ENCODE results near the gene LRRC17. TPM values are rescaled to one million over a fixed set of nuclear protein-coding genes. Genes with fewer than 3 reads are reported as not detected.

LRRC17 gene
- polyA plus RNA-seq, 1 experiment, result 964 TPM

GRCh38 chr7:102993718-102994029 lies 80.9 kb downstream of the LRRC17 start:
- no peak overlapping the region for H3K4me3 ChIP-seq (ENCODE audit: low read depth, low read length)
- TF ChIP-seq CTCF (IDR thresholded peaks at IDR 0.05; ENCODE audit: low read depth, low read length), result no peak
- no peaks in the 10 kb centered on the region; the same call in 1 of the 2 replicates for H3K9me3 ChIP-seq (ENCODE audit: control insufficient read depth, insufficient read depth, low read length)
- no peaks in the 10 kb centered on the region for H3K27me3 ChIP-seq (ENCODE audit: control insufficient read depth, insufficient read depth, low read length)
- H3K27ac ChIP-seq (ENCODE audit: low read depth, low read length), result no peak overlapping the region
- ChIA-PET POLR2A (interaction anchor here (0.6 to 1.0 kb wide), 3 partner anchors 47 to 103 kb away, joined by 4 to 5 read pairs (median 5); no protein-coding TSS in a partner anchor), CTCF (interaction anchor here (1.2 kb wide), 1 partner anchor 69 kb away, joined by 6 read pairs; no protein-coding TSS in a partner anchor)
- no peak for DNase-seq (ENCODE audit: low read depth, low spot score)

- H3K9me3 ChIP-seq (ENCODE audit: control insufficient read depth, insufficient read depth, low read length), result no peaks in the 10 kb centered on the region; the same call in 1 of the 2 replicates
- H3K4me3 ChIP-seq (ENCODE audit: low read depth, low read length), result no peak overlapping the region
- no peaks in the 10 kb centered on the region for H3K27me3 ChIP-seq (ENCODE audit: control insufficient read depth, insufficient read depth, low read length)
- CTCF ChIA-PET, result no interaction called here
- no peak for DNase-seq (ENCODE audit: low read depth, low spot score)
- H3K27ac ChIP-seq (ENCODE audit: low read depth, low read length), result no peak overlapping the region
- no peak for TF ChIP-seq CTCF (IDR thresholded peaks at IDR 0.05; ENCODE audit: low read depth, low read length)
- POLR2A ChIA-PET, result no interaction called here
Observed at GRCh38 chr7:102994567-102994966, 81.8 kb downstream of the LRRC17 start.

Other genes with a start within 250 kb of the LRRC17 start
- gene POLR2J2, start 241.3 kb upstream of the LRRC17 start, polyA plus RNA-seq (2011; rRNA removed), result 1.9 and 2.0 TPM in 2 replicates
- gene FAM185A, start 164.0 kb upstream of the LRRC17 start, polyA plus RNA-seq (2011; rRNA removed), result 3.4 and 4.0 TPM in 2 replicates
- 0.79 and 0.95 TPM in 2 replicates for gene FBXL13, start 161.8 kb downstream of the LRRC17 start, polyA plus RNA-seq (2011; rRNA removed)
- gene ARMC10, start 162.1 kb downstream of the LRRC17 start, polyA plus RNA-seq (2011; rRNA removed), result 39.1 and 54.9 TPM in 2 replicates
- 7.4 and 8.9 TPM in 2 replicates for gene NAPEPLD, start 236.1 kb downstream of the LRRC17 start, polyA plus RNA-seq (2011; rRNA removed)

All from AG04450 (cell line).